ENCODE measurements around the gene PAPOLG.
"Not testable (repeated sequence)": the region's sequence is repeated elsewhere in the genome, so short reads cannot be mapped to it uniquely, and the experiment has no call there.

PAPOLG gene

DNA sequence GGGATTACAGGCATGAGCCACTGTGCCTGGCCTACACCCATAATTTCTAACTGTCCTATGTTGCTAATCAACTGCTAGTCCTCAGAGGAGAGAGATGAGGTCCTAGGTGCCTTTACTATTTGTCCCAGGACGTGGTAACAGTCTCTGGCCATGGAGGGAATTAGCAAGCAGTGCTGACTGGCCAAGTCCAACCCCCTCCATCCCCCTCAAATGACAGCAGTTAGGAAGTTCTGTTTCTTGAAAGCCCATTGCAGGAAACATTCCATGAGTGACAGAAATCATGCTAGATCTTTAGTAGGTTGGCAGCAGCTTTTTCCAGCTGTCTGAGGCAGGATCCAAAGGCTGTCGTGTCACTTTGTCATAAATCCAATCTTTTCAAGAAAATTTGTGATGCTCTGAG, 69.6 kb downstream of the PAPOLG start:
- DNase-seq: no peak

DNA sequence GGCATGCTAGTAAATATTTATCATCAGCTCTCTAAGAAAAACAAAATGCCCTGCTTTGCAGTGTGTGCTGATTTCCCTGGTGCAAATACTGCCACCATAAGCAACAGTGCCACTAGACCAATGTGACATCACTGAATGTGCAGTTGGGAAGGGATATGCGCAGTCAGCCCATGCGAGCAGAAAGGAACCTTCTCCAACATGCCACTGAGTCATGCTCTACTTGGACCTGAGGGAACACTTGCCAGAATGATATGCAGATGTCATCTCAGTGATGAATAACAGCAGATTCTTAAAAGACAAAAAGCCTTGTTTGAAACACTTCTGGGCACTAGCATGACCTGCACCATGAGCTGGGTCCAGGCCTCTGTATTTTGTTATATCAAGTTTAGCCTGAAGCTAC, 70.0 kb downstream of the PAPOLG start:
- DNase-seq: no peak

DNA sequence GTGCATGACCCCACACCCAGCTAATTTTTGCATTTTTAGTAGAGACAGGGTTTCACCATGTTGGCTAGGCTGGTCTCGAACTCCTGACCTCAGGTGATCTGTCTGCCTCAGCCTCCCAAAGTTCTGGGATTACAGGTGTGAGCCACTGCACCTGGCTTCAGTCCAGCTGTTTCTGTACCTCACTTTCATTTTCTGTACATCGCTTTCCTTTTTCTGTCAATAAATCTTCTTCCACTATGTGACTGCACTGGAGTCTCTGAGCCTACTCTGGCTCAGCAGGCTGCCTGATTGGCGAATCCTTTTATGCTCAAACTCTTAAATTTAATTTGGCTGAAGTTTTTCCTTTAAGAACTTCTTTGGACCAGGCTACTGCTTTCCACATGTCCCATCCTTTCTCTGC, 70.8 kb downstream of the PAPOLG start:
- not testable (repeated sequence) for DNase-seq

DNA sequence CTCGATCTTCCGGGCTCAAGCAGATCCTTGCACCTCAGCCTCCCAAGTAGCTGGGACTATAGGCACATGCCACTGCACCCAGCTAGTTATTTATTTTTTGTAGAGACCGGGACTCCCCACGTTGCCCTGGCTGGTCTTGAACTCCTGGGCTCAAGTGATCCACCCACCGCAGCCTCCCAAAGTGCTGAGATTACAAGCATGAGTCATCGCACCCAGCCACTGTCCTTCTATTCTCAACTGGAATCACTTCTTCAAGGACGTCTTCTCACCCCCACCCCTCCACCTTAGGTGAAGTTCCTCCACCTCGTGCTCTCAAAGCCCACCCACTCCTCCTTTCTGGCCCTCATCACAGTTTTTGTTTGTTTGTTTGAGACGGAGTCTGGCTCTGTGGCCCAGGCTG, 71.3 kb downstream of the PAPOLG start:
- DNase-seq: no peak

DNA sequence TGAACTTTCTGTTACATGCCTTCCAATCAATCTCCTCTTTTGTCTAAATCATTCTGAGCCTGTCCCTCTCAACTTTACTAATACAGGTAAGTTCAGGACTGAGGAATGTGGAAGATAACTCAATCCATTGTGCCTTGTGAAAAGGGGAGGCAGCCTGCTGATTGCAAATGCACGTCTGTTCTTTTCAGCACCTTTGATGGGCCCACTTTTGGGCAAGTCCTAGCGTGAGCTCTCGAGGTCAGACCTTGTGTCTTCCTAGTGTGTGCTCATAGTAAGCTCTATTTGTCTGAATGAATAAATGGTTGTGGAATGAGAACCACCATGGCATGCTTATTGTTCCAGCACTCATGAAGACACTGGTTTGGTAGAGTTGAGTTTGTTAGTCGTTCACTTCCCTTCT, 74.9 kb downstream of the PAPOLG start:
- no peak for DNase-seq

DNA sequence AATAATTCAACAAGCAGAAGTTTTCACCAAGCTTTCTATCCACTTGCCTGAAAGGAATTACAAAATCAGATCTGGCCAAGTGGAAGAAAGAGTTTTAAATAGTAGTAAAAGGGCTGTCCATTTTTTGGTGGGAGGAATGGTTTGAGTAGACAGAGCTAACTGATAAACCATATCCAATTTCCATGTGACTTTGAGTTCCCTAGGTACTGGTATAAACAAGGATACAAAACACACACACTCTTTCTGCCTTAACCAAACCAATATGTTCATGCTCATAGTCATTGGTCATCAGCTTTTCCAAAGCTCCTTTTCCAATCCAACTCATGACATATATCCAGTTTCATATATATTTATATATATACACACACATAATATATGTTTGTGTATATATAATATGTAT, 75.9 kb downstream of the PAPOLG start:
- DNase-seq: no peak

DNA sequence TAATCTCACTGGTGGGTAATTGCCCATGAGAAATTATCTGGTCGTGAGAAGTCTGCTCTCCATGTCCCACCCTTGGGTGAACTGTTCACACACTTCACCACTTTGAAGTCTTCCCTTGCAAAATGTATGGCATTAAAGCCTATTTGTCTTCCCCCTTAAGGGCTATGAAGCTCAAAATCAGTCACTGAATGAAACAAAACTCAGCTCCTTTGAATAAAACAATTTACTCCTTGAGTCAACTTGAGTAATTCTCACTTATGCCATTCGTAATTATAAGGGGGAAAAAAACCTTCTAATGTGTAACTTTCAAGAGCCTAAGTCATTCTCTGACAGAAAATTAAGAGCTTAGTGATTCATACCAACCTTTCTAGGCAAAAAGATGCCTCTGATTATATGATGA, 76.6 kb downstream of the PAPOLG start:
- DNase-seq: no peak

DNA sequence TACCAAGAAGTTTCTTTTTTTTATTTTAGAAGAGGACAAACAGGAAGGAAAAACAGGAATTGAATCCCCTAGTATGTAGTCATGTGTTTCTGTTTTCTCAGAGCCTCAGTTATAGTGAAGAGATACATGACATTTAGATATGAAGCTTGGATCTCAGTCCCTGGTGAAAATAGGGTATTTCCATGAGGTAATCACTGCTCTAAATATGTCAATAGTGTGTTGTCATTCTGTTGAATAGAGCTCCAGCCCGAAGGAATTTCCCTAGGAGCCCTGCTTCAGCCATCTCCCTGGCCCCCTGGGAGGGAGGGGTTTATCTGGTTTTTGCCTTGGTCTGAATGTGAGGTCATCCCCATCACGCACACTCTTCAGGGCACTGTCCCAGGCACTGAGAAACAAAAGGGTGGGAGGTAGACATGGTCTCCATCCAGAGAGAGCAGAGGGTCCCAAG, 78.2 kb downstream of the PAPOLG start:
- DNase-seq: no peak

DNA sequence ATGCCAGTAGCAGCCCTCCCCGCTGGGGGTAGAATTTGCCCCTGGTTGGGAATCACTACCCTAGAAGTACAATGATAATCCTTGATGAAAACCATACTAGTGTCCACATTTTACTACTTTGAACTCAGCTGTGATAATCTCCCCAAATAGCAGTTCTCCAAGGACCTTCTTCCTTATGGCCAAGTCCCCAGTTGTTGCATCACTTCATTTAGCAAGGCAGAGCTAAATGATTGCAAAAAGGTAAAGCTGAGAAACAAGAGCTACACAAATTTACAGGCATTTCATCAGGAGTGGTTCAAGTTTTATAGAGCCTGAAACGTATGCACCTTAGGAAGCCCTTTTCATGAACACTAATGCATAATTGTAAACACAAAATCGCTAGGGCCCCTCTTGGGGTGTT, 80.4 kb downstream of the PAPOLG start:
- DNase-seq: no peak

DNA sequence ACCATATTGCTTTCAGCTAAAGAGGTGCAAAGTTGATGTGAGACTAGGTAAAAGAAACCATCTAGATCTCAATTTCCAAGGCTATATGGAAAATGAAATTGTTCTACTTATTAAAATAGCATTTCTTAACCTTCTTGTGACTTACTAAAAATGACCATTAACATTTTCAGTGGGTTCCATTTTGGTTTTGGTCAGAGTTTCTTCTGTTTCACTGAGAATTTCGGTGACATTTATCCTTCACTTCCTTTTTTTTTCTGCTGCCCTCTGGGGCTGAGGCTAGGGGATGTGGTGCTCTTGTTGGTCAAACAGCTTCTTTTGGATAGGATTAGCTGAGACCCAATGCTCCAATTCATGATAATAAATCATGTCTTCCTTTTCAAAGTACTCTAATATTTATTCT, 81.1 kb downstream of the PAPOLG start:
- DNase-seq: no peak

DNA sequence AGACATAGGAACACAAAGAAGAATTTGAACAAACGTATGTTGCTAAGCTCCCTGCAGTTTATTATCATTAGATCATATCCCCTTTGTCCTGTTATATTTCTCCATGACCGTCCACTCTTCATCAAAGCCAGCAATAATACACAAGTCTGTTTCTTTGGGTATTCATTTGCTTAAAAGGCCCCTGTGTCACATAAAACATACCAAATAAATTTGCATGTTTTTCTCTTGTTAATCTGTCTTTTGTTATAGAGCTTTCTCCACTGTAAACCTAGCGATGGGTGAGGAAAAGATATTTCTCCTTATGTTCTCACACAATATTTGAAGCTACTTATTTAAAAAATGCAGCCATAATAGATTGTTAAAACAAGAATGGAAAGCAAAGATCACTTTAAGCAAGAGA, 82.4 kb downstream of the PAPOLG start:
- DNase-seq: no peak

DNA sequence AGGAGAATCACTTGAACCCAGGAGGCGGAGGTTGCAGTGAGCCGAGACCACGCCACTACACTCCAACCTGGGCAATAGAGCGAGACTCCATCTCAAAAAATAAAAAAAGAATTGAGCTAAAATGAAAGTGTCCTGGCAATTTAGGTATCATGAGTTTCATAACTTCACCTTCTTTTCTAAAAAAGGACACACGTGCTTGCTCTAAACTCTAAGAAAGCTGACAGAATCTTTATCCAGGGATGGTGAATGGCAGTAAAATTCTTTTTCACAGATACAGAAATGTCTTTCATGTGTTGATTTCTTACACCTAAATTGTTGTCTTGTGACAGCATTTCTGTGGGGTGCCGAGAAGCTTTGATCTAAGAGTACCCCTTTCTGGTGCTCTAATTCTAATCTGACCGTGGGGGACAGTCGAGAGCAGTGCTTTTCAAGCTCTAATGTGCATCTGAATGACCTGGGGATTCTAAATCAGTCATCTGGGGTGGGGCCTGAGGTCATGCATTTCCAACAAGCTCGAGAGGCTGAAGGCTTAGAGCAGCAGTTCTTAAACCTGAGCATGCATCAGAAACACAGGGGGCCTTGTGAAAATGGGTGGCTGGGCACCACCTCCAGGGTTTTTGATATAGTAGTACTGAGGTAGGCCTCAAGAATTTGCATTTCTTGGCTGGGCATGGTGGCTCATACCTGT, 83.2 kb downstream of the PAPOLG start:
- DNase-seq: no peak

DNA sequence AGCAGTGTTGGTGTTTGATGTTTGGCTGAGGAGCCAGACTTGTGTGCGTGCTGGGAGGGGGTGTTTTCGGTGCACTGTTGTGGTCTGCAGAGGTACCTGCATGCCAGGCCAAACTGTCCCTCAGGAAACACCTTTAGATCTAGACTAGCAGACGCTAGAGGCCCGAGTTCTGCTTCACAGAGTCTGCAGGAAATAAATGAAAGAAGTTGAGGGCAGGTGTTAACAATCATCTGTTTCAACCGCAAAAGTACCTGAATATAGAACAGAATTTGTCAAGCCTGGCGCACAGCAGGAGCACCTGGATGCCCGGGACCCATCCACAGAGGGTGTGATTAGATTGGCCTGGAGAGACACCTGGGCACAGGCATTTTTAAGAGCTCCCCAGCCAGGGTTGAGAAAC, 84.8 kb downstream of the PAPOLG start:
- DNase-seq: no peak

DNA sequence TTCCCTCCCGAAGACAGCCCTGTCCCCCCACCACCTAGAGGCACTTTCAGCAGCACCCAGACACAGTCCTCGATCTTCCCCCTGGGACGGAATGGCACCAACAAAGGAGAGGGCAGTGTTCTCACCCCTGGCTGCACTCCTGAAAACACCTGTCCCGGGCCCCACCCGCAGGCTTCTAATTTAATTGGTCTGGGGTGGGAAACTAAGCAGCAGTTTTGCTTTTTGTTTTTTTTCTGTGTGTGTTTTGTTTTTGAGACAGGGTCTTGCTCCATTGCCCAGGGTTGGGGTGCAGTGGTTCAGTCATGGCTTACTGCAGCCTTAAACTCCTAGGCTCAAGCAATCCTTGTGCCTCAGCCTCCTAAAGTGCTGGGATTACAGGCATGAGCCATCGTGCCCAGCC, 86.9 kb downstream of the PAPOLG start:
- DNase-seq: no peak

DNA sequence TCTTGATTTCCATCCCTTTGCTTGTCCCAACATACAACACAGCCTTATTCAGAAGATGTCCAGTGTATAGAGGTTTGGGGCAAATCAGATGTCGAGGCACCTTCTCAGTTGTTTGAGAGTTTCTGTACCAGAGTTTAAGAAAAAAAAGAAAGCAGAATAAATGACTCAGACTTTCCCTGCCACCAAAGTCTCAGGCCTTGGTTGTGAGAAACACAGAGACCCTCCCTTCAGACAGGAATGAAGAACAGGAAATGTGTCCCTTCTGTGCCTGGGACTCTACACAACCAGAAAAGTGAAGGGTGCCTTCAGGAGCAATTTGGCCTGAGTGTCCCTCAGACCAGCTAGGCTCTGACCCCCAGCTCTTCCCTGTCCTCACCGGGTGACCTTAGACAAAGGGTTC, 88.0 kb downstream of the PAPOLG start:
- no peak for DNase-seq

DNA sequence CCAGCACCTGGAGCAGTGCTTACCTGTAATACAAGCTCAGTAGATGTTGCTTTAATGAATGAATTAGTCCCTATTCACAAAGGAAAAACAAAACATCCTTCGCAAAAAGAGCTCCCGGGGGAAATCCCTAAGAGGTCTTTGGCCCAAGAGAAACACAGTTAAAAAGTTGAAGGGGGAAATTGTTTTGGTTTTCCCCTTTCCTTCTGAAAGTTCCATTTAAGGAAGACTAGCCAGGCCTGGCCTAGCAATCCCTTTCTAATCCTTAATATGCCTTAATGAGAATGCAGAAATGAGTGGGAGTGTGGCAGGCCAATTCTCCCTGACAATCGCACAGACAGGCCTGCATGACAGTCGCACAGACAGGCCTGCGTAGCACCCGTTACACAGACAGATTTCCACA, 91.8 kb downstream of the PAPOLG start:
- no peak for DNase-seq

All from activated naive CD4-positive, alpha-beta T cell treated with anti-CD3 and anti-CD28 coated beads, Interleukin-2, amount 50 U/mL, for 16 hours (primary cell).